GM23248 (cell line): Measurements from ENCODE around the gene OXSM. TPM values are rescaled to one million over a fixed set of nuclear protein-coding genes. Genes with fewer than 3 reads are reported as not detected.

Experiments used
- DNase-seq: peaks from one replicate; pipeline ENCODE4 v3.0.0-alpha.2; 2015
- H2AFZ ChIP-seq: fragments of 200-600 bp; sonication (generic); 2 replicates; pipeline ENCODE4 v1.6.1; 2016; ENCODE audit warnings: antibody characterized with exemption
- H3F3A ChIP-seq: fragments of 200-600 bp; sonication (generic); 2 replicates; pipeline ENCODE4 v1.6.1; 2016; ENCODE audit warnings: mild to moderate bottlenecking, antibody characterized with exemption, mixed run types; ENCODE audit not compliant: insufficient read depth
- H3K27ac ChIP-seq: fragments of 200-600 bp; sonication (generic); 2 replicates; pipeline ENCODE4 v1.5.1; 2016; ENCODE audit warnings: mild to moderate bottlenecking
- H3K27me3 ChIP-seq: fragments of 200-600 bp; sonication (generic); replicated peaks from 2 replicates; pipeline ENCODE4 v1.6.1; 2016; ENCODE audit warnings: mild to moderate bottlenecking; ENCODE audit not compliant: insufficient read depth
- H3K36me3 ChIP-seq: fragments of 200-600 bp; sonication (generic); 2 replicates; pipeline ENCODE4 v1.6.1; 2016; ENCODE audit warnings: low read depth, mild to moderate bottlenecking
- H3K4me1 ChIP-seq: fragments of 200-600 bp; sonication (generic); 2 replicates; pipeline ENCODE4 v1.6.1; 2016; ENCODE audit warnings: mild to moderate bottlenecking; ENCODE audit not compliant: insufficient read depth
- H3K4me2 ChIP-seq: fragments of 200-600 bp; sonication (generic); one replicate; pipeline ENCODE4 v1.6.1; 2016; ENCODE audit warnings: mild to moderate bottlenecking; ENCODE audit not compliant: unreplicated experiment
- H3K4me3 ChIP-seq: fragments of 200-600 bp; sonication (generic); 2 replicates; pipeline ENCODE4 v1.5.1; 2016; ENCODE audit warnings: mild to moderate bottlenecking
- H3K79me2 ChIP-seq: fragments of 200-600 bp; sonication (generic); 2 replicates; pipeline ENCODE4 v1.6.1; 2016; ENCODE audit warnings: mild to moderate bottlenecking; ENCODE audit not compliant: insufficient read depth
- H3K9ac ChIP-seq: fragments of 200-600 bp; sonication (generic); 2 replicates; pipeline ENCODE4 v1.6.1; 2016; ENCODE audit warnings: mild to moderate bottlenecking
- H3K9me2 ChIP-seq: fragments of 200-600 bp; sonication (generic); 2 replicates; pipeline ENCODE4 v1.6.1; 2016; ENCODE audit warnings: mixed run types, mild to moderate bottlenecking, moderate library complexity; ENCODE audit not compliant: insufficient read depth
- H3K9me3 ChIP-seq: fragments of 200-600 bp; sonication (generic); one replicate; pipeline ENCODE4 v1.6.1; 2017; ENCODE audit warnings: low read depth
- H4K20me1 ChIP-seq: fragments of 200-600 bp; sonication (generic); 2 replicates; pipeline ENCODE4 v1.6.0; 2016; ENCODE audit not compliant: insufficient read depth
- EZH2 ChIP-seq: fragments of 200-600 bp; sonication (generic); IDR thresholded peaks from 2 replicates; pipeline ENCODE4 v1.6.1; 2018; ENCODE audit warnings: antibody characterized with exemption, mild to moderate bottlenecking; ENCODE audit not compliant: insufficient read depth, poor library complexity, severe bottlenecking
- EZH2phosphoT487 ChIP-seq: fragments of 200-600 bp; sonication (generic); IDR thresholded peaks from 2 replicates; pipeline ENCODE4 v1.6.1; 2018; ENCODE audit warnings: antibody characterized with exemption, moderate library complexity, mild to moderate bottlenecking, low read depth; ENCODE audit not compliant: insufficient read depth
- WGBS, 2 experiments: methylation state at CpG; one replicate each; pipeline ENCODE4 v1.1.6; 2015 to 2017; ENCODE audit warnings: low lambda C conversion rate in 2 of 2, low coverage in 1 of 2; ENCODE audit errors: missing lambda C conversion rate in 2 of 2; 5-methylcytosine and 5-hydroxymethylcytosine counted together
- in situ Hi-C: fragments of 300-500 bp; cut with MboI; formaldehyde crosslinking; loops from 2 replicates; pipeline ENCODE4 v1.15.0; 2020
- polyA plus RNA-seq: library from polyadenylated mRNA; unstranded; fragments of >200 nt; fragmentation: Nextera tagmentation; extraction: Ambion mirVana; gene quantifications from 2 replicates; pipeline ENCODE4 v1.2.1, GENCODE V29; 2016
- total RNA-seq: library from RNA; depleted of rRNA; stranded (reverse); fragments of >200 nt; shearing (Covaris generic); gene quantifications from 2 replicates; pipeline ENCODE4 v1.2.3, GENCODE V29; 2014; rRNA removed

Gene OXSM
- total and polyA plus RNA-seq, 2 experiments from 2014 or later = 13.1 to 20.3 TPM

DNA sequence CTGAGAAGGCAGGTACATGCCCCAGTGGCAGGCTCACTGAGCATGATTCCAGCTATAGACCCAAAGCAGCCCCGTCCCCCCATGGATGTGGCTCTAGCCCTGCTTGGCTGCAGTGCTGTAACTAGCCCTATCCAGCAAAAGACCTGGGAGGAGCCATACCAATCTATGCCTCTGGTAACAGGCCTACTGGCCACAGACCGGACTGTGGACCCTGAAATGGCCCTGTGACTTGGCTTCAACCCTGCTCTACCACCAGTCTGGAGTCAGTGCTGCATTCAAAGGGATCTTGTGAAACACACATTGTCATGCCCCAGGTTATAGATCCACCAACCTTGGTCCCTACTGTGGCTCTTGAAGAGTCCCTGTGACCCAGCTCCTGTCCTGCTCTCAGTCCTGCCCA, 46.7 kb downstream of the OXSM start:
- no peaks in the 10 kb centered on the region for H3K79me2 ChIP-seq
- no peak overlapping the region for H2AFZ ChIP-seq
- in situ Hi-C loops = no loop called here
- no peak overlapping the region for H3K9ac ChIP-seq
- 47 to 63% methylated on average over 2 of the region's 2 CpGs for WGBS, 2 experiments
- no peaks in the 10 kb centered on the region for H3K9me3 ChIP-seq
- no peaks in the 10 kb centered on the region for H3K36me3 ChIP-seq
- no peaks in the 10 kb centered on the region for H4K20me1 ChIP-seq
- TF ChIP-seq EZH2 = no peak
- no peak for TF ChIP-seq EZH2phosphoT487
- no peaks in the 10 kb centered on the region for H3K9me2 ChIP-seq
- H3F3A ChIP-seq = no peaks in the 10 kb centered on the region
- H3K4me3 ChIP-seq = no peak overlapping the region
- H3K27ac ChIP-seq = no peak overlapping the region
- no peaks in the 10 kb centered on the region for H3K4me1 ChIP-seq
- no peaks in the 10 kb centered on the region for H3K27me3 ChIP-seq
- DNase-seq = no peak
- no peak overlapping the region for H3K4me2 ChIP-seq

DNA sequence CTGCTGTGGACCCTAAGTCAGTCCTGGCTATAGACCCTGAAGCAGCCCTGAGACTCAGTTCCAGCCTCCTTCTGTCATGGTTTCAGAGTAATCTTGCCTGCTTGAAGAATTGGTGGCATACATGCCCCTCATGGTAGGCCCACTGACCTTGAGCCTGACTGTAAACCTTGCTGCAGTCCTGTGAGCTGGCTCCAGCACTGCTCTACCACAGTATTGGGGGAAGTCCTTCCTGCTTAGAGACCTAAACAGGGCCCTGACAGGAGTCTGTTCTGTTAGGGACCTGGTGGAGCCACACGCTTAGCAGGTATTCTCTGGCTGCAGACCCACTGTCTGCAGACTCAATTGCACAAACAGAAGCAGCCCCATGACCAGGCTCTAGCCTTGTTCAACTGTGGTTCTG, 47.1 kb downstream of the OXSM start:
- Histone ChIP-seq H3K36me3 (no peaks in the 10 kb centered on the region), H3K4me3 (no peak overlapping the region), H3K9ac (no peak overlapping the region), H3K4me1 (no peaks in the 10 kb centered on the region), H3K27ac (no peak overlapping the region), H4K20me1 (no peaks in the 10 kb centered on the region), H3K79me2 (no peaks in the 10 kb centered on the region), H3K9me3 (no peaks in the 10 kb centered on the region), H3K9me2 (no peaks in the 10 kb centered on the region), H3F3A (no peaks in the 10 kb centered on the region), H3K27me3 (no peaks in the 10 kb centered on the region), H2AFZ (no peak overlapping the region), H3K4me2 (no peak overlapping the region)
- 0% methylated on average over 1 of the region's 1 CpG for WGBS, 2 experiments
- TF ChIP-seq EZH2phosphoT487 (no peak), EZH2 (no peak)
- in situ Hi-C loops = no loop called here
- no peak for DNase-seq

DNA sequence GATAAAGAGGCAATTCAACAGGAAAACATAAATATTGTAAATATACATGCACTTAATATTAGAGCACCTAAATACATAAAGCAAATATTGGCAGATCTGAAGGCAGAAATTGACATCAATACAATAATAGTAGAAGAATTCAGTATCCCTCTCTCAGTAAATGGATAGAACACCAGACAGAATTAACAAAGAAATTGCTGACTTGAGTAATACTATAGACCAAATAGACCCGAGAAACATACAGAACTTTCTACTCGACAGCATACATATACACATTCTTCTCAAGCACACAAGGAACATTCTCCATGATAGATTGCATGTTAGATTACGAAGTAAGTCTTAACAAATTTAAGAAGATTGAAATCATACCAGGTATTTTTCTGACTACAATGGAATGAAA, 50.2 kb downstream of the OXSM start:
- 69 to 74% methylated on average over 3 of the region's 3 CpGs for WGBS, 2 experiments
- Histone ChIP-seq H3K4me1 (no peaks in the 10 kb centered on the region), H3K4me3 (no peak overlapping the region), H3K79me2 (no peaks in the 10 kb centered on the region), H3K36me3 (no peaks in the 10 kb centered on the region), H3F3A (no peaks in the 10 kb centered on the region), H3K9me2 (no peaks in the 10 kb centered on the region), H3K27ac (no peak overlapping the region), H3K27me3 (no peaks in the 10 kb centered on the region), H3K9ac (no peak overlapping the region), H3K9me3 (no peaks in the 10 kb centered on the region), H3K4me2 (no peak overlapping the region), H4K20me1 (no peaks in the 10 kb centered on the region), H2AFZ (no peak overlapping the region)
- no peak for DNase-seq
- in situ Hi-C loops = no loop called here
- TF ChIP-seq EZH2phosphoT487 = no peak

DNA sequence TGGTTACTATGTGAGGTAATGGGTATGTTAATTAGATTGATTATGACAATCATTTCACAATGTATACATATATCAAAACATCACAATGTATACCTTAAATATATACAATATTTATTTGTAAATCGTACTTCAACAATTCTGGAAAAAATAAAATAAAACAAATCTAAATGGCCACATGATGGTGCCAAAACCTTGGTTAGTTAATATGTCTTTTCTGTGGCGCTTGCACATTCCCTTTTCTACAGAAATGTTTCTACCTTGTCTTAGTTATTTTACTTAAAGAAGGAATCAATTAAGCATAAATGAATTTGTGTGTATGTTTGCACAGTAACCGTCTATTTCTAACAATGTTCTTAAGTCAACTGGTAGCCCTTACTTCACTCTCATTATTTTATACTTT, 53.4 kb downstream of the OXSM start:
- Histone ChIP-seq H4K20me1 (no peaks in the 10 kb centered on the region), H3K9me2 (no peaks in the 10 kb centered on the region), H3K79me2 (no peaks in the 10 kb centered on the region), H3K36me3 (no peaks in the 10 kb centered on the region), H3K4me3 (no peak overlapping the region), H3F3A (no peaks in the 10 kb centered on the region), H3K9ac (no peak overlapping the region), H3K4me2 (no peak overlapping the region), H3K27me3 (no peaks in the 10 kb centered on the region), H2AFZ (no peak overlapping the region), H3K9me3 (no peaks in the 10 kb centered on the region), H3K27ac (no peak overlapping the region), H3K4me1 (no peaks in the 10 kb centered on the region)
- DNase-seq = peak; percentile 27
- WGBS, 2 experiments = 56 to 58% methylated on average over 3 of the region's 3 CpGs
- in situ Hi-C loops = no loop called here
- no peak for TF ChIP-seq EZH2phosphoT487
- no peak for TF ChIP-seq EZH2

Other genes starting within 250 kb of the OXSM start
- 58.4 and 70.1 TPM in 2 replicates for gene TOP2B, start 125.2 kb upstream of the OXSM start, total RNA-seq
- 29.7 and 36.7 TPM in 2 replicates for gene TOP2B, start 125.2 kb upstream of the OXSM start, polyA plus RNA-seq
- 19.3 and 28.9 TPM in 2 replicates for gene NGLY1, start 6.6 kb upstream of the OXSM start, total RNA-seq
- gene NGLY1, start 6.6 kb upstream of the OXSM start, polyA plus RNA-seq = 29.2 and 30.4 TPM in 2 replicates